Stimulated activated CD8-positive, alpha-beta memory T cell treated with anti-CD3 and anti-CD28 coated beads, Interleukin-4, amount 100 ng/mL, for 48 hours (primary cell): ENCODE measurements around the gene SDK1.
"Not testable (repeated sequence)": the region's sequence is repeated elsewhere in the genome, so short reads cannot be mapped to it uniquely, and the experiment has no call there.

Source experiments
- DNase-seq: peaks from one replicate; pipeline ENCODE4 v3.0.0-alpha.2; 2020

SDK1 gene

GRCh38 chr7:4270268-4270667 is 969.2 kb downstream of the SDK1 start:
- DNase-seq, result no peak

GRCh38 chr7:4270941-4271715 is 970.1 kb downstream of the SDK1 start:
- DNase-seq, result no peak

GRCh38 chr7:4271716-4272015 is 970.6 kb downstream of the SDK1 start:
- DNase-seq, result no peak

- no peak for DNase-seq
These were observed 971.1 kb downstream of the SDK1 start for GRCh38 chr7:4272141-4272540.

GRCh38 chr7:4273566-4274230 is 972.6 kb downstream of the SDK1 start:
- DNase-seq, result no peak

GRCh38 chr7:4274286-4274685 is 973.2 kb downstream of the SDK1 start:
- DNase-seq, result no peak

GRCh38 chr7:4277936-4278335 is 976.9 kb downstream of the SDK1 start:
- DNase-seq, result no peak

GRCh38 chr7:4279216-4279615 is 978.2 kb downstream of the SDK1 start:
- DNase-seq, result no peak

GRCh38 chr7:4281231-4281993 is 980.4 kb downstream of the SDK1 start:
- no peak for DNase-seq

GRCh38 chr7:4282434-4283223 is 981.6 kb downstream of the SDK1 start:
- DNase-seq, result no peak

- no peak for DNase-seq
These were observed 985.3 kb downstream of the SDK1 start for GRCh38 chr7:4286351-4286750.

GRCh38 chr7:4288791-4289394 is 987.8 kb downstream of the SDK1 start:
- DNase-seq, result no peak

- no peak for DNase-seq
These were observed 996.3 kb downstream of the SDK1 start for GRCh38 chr7:4297165-4297917.

GRCh38 chr7:4297918-4298219 is 996.8 kb downstream of the SDK1 start:
- no peak for DNase-seq

- no peak for DNase-seq
These were observed 998.4 kb downstream of the SDK1 start for GRCh38 chr7:4299431-4299830.

- DNase-seq, result no peak
These were observed 1001.3 kb downstream of the SDK1 start for GRCh38 chr7:4302203-4302905.

- DNase-seq, result no peak
These were observed 1006.5 kb downstream of the SDK1 start for GRCh38 chr7:4307316-4308204.

GRCh38 chr7:4308205-4308590 is 1007.1 kb downstream of the SDK1 start:
- DNase-seq, result no peak

GRCh38 chr7:4313911-4314310 is 1012.9 kb downstream of the SDK1 start:
- DNase-seq, result not testable (repeated sequence)

- DNase-seq, result not testable (repeated sequence)
These were observed 1013.3 kb downstream of the SDK1 start for GRCh38 chr7:4314316-4314715.
